ENCODE measurements around the gene DNAJB6.

DNA sequence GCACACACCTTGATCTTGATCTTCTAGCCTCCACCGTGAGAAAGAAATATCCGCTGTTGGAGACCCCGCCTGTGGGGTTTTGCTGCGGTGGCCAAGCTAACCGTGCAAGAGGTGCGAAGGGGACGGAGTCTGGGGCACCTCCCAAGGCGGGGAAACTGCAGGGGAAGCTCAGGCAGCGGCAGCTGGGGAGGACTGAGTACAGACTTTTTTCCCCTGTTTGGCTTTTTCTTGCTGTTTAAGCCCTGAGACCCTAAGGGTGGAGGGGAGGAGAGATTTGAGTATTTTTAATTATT is 108.0 kb downstream of the DNAJB6 start:
- TF ChIP-seq EZH2phosphoT487 (IDR thresholded peaks at IDR 0.05; ENCODE audit: insufficient read depth, low read depth): no peak
- no peak for TF ChIP-seq EZH2 (IDR thresholded peaks at IDR 0.05; ENCODE audit: insufficient read depth, poor library complexity, severe bottlenecking)
